Posterior cingulate gyrus (tissue), 11 donors: ENCODE measurements around the gene LRWD1.
"Not testable (repeated sequence)": the region's sequence is repeated elsewhere in the genome, so short reads cannot be mapped to it uniquely, and the experiment has no call there.

ENCODE experiments used
- DNase-seq, 10 donors: peaks; one replicate each; pipeline versions ENCODE4 v3.0.0 to v3.0.0-alpha.2; 2020 to 2021; ENCODE audit warnings: mixed read lengths in 3 of 10
- intact Hi-C: fragments of 100-400 bp; cut with DNase I; formaldehyde crosslinking; loops from one replicate; pipeline ENCODE4 v1.15.1; 2023

Gene LRWD1

GRCh38 chr7:102493220-102493935 lies 28.6 kb downstream of the LRWD1 start:
- DNase-seq: not testable (repeated sequence)

GRCh38 chr7:102494026-102494425 lies 29.2 kb downstream of the LRWD1 start:
- DNase-seq: peak in 4 of 10 donors; percentile 9 to 59 (median 23)
- intact Hi-C loops: not testable (repeated sequence)

More at GRCh38 chr7:102493220-102493935, 28.6 kb downstream of the LRWD1 start:
- intact Hi-C loops: not testable (repeated sequence)

- intact Hi-C loops, DNase-seq: not testable (repeated sequence)
Measured at GRCh38 chr7:102494473-102495149, 29.8 kb downstream of the LRWD1 start.

GRCh38 chr7:102496861-102497260 lies 32.1 kb downstream of the LRWD1 start:
- DNase-seq: peak in 3 of 10 donors; percentile 8 to 44 (median 29)
- intact Hi-C loops: not testable (repeated sequence)

- peak in 2 of 10 donors; percentile 14 to 16 for DNase-seq
- intact Hi-C loops: not testable (repeated sequence)
Measured at GRCh38 chr7:102497308-102497707, 32.5 kb downstream of the LRWD1 start.

GRCh38 chr7:102498321-102498720 lies 33.5 kb downstream of the LRWD1 start:
- intact Hi-C loops: not testable (repeated sequence)
- DNase-seq: peak in 2 of 10 donors; percentile 7 to 10

GRCh38 chr7:102503141-102503540 lies 38.4 kb downstream of the LRWD1 start:
- DNase-seq, intact Hi-C loops: not testable (repeated sequence)

GRCh38 chr7:102505298-102506185 lies 40.8 kb downstream of the LRWD1 start:
- intact Hi-C loops: not testable (repeated sequence)
- DNase-seq: peak in 1 of 10 donors; percentile 3

- DNase-seq: peak in 5 of 10 donors; percentile 3 to 77 (median 15)
Measured at GRCh38 chr7:102507410-102508088, 42.8 kb downstream of the LRWD1 start.

GRCh38 chr7:102510575-102510974 lies 45.8 kb downstream of the LRWD1 start:
- DNase-seq: peak in 2 of 10 donors; percentile 9 to 67
- intact Hi-C loops: not testable (repeated sequence)

More at GRCh38 chr7:102507410-102508088, 42.8 kb downstream of the LRWD1 start:
- intact Hi-C loops: not testable (repeated sequence)

GRCh38 chr7:102511860-102512522 lies 47.2 kb downstream of the LRWD1 start:
- DNase-seq, intact Hi-C loops: not testable (repeated sequence)

- DNase-seq: peak in 4 of 10 donors; percentile 9 to 49 (median 14)
- intact Hi-C loops: not testable (repeated sequence)
Measured at GRCh38 chr7:102512642-102513221, 47.9 kb downstream of the LRWD1 start.

GRCh38 chr7:102514881-102515721 lies 50.3 kb downstream of the LRWD1 start:
- intact Hi-C loops: not testable (repeated sequence)
- DNase-seq: peak in 2 of 10 donors; percentile 34 to 75

- DNase-seq, intact Hi-C loops: not testable (repeated sequence)
Measured at GRCh38 chr7:102515889-102516288, 51.1 kb downstream of the LRWD1 start.

GRCh38 chr7:102516951-102517350 lies 52.2 kb downstream of the LRWD1 start:
- intact Hi-C loops, DNase-seq: not testable (repeated sequence)

- intact Hi-C loops: not testable (repeated sequence)
- peak in 1 of 10 donors; percentile 23 for DNase-seq
Measured at GRCh38 chr7:102517550-102518147, 52.9 kb downstream of the LRWD1 start, which contains the start of gene RASA4B. TSS of gene RASA4B (minus strand) at chr7:102517777. CDS start at chr7:102517710, 67 bp downstream.

- intact Hi-C loops, DNase-seq: not testable (repeated sequence)
Measured at GRCh38 chr7:102520797-102521196, 56.0 kb downstream of the LRWD1 start.
